Suppressor macrophage treated with lipopolysaccharide for 1 hour (primary cell): ENCODE data around the gene FBXO10.

Experiments used
- DNase-seq, 3 donors: peaks; one replicate each; pipeline ENCODE4 v3.0.0-alpha.2; 2020 to 2022

FBXO10 gene

DNA sequence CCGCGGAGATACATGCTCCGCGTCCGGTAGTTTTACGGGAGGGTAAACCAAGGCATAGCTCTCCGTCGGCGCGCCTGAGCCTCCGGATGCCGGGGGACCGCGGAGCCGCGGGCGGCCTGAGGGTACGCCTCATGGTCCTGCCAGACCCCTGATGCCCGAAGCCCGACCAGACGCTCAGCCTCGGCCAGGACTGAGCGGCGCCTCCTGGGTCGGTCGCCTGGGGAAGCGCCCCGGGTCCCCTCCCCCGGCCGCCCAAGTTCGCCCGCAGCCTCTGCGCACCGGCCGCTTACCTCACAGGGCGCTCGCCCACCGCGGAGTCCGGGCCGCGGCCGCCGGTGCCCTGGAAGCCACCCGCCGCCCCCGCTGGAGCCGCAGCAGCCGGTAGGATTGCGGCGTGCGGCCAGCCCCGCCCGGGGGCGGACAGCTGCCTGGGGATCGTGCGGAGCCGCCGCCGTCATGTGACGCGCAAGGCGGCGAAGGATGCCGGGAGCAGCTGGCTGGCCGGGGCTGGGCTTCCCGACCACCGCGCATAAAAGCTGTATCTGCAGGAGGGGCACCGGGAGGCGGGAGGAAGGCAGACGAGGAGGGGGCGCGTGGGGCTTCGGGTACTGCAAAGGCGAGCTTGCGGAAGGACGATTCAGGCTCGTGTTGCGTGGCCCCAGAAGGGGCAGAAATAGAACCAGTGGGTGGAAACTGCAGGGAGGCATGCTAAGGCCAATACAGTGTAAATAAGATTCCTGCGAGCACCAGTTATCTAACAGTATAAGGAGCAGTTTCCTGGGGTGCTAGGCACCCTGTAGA is at the start of gene FBXO10:
FBXO10 (minus strand) TSS at position 460 of the 801 bp plus-strand sequence. CDS start 34,612 bp downstream, outside the sequence.
- DNase-seq: peak; percentile 77 to 92 (median 84)

- DNase-seq: no peak
Measured at GRCh38 chr9:37625758-37626147, 49.6 kb upstream of the FBXO10 start.

DNA sequence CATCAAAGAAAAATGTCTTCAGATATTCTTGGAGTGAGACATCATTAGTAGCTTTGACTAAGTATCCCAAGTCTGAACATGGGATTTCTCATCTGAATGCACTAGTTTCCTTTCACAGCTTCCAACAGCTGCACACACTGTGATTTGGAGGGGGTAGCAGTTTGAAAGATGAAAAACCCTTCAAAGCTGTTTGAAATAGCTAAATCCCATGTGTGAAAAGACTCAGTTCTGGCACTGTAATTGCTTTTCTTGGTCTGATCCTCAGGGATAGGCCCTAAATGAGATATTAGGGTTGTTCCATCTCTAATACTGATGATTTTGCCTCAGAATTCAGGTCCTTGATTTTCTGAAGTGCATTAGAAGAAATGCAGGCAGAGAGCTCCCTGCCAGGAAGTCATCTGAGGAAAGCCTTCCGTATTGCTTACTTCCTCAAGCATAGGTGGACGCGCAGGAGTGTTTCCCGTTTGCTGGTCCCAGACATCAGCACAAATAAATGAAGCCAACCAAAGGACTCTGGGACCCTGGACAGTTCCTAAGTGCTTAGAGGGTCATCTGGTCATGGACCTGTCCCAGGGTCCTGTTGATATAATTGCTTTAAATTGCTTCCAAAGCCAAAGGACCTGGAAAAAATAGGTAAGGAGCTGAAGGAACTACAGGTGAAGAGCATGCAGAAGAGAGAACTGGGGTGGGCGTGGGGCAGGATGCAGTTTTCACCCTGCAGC is 49.0 kb upstream of the FBXO10 start:
- DNase-seq: no peak

GRCh38 chr9:37624073-37624472 is 47.9 kb upstream of the FBXO10 start:
- DNase-seq: no peak

GRCh38 chr9:37623267-37623666 is 47.1 kb upstream of the FBXO10 start:
- no peak for DNase-seq

- no peak for DNase-seq
Measured at GRCh38 chr9:37622462-37622861, 46.3 kb upstream of the FBXO10 start.

DNA sequence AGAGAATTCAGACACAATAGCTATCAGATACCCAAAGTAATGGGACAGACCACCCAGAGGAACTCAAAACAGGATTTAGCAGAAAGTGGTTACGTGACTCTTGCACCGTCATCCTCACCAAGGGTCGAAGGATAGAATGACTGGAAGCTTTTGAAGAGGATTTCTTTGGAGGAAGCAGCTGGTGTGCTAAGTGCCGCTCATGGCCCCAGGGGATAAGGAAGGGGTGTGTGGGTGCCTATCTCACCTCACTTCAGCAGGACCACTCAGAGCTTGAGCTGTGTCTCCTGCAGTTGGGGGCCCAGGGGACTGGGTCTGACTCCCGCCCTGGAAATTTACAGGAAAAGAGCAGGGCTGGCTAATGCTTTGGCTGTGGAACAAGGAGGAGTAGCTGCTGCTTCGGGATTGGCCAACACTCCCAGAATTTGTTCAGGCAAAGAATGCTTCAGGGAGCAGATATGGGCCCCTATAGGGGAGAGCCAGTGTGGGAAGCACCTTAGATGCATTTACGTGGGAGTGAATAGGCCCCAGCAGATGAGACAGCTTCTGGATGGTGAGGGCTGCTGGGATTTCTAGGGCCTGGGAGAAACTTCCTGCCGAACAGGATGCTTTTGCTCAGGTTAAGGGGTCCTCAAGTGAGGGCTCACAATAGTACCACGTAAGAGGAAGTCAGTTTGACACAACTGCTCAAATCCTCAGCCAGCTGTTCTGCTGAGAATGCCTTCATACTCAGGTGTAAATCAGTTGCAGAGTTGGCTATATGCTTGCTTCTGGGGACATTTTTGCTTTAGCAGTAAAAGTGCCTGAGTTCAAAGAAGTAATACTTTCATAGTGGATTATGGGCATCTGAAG is 45.3 kb upstream of the FBXO10 start:
- DNase-seq: no peak

DNA sequence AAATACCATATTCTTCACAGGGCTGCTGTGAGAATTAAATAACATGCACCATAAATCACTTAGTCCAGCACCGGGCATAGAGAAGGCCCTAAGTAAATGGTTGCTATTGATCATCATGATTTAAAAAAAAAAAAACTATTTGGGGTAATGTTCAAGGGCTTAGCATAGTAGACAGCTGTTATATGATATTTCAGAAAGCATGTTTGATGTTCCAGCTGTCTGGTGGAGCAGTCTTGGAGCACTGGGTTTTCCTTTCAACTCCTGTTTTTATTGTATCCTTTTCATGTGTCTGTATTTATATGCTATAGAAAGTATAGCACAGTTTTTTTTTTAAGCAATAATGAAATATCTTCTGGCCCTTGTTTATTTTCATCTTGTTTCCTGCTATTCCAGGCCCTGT is 44.2 kb upstream of the FBXO10 start:
- DNase-seq: no peak

- no peak for DNase-seq
Measured at GRCh38 chr9:37619806-37620205, 43.6 kb upstream of the FBXO10 start.

DNA sequence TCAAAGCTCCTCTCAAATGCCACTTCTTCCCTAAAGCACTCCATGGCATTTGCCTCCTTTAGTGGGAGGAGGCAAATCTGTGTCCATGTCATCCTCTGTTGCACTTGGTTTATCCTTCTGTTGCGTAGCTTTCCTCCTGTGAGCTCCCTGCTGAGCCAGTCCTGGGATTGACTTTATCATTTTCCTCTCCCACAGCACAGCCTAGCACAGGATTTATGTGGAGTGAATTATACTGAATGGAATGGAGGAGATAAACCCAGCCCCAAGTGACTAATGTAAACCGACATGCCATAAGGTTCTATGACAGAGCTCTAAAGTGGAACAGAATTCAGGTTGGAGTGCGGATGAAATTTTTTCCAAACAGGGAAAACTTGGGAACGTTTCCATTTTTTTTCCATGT is 42.6 kb upstream of the FBXO10 start:
- DNase-seq: no peak

DNA sequence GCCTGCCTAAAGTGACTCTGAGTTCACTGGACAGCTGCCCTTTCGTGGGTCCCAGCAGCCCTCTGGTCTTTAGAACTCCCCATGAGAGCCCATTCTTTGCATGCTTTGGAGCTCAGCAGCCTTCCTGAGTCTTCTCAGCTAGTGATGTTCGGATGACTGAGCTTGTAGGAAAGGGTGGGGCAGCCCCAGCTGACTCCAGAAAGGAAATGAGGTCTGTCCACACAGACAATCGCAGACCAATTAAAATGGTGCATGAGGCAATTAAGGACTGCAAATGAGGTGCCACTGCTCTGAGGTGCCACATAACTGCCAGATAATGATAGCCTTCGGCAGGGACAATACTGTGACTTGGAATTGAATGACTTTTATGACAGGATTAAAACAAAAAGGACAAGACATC is 41.7 kb upstream of the FBXO10 start:
- no peak for DNase-seq

- DNase-seq: no peak
Measured at GRCh38 chr9:37617161-37617560, 41.0 kb upstream of the FBXO10 start.

- DNase-seq: no peak
Measured at GRCh38 chr9:37611961-37612360, 35.8 kb upstream of the FBXO10 start.

DNA sequence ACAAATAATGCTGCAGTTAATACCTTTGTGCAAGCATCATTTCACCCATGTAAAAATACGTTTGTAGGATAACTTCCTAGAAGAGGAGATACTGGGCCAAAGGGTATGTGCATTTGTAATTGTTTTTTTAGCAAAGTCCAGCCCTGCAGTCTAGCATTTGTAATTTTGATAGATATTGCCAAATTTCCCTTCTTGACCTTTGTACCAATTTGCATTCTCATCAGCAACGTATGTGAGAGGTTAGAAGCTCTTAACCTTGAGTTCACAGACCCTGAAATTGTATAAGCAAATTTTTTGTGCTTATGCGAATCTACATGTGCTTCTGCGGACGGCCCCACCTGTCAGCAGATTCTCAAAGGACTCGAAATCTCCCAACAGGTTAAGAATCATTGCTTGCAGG is 34.8 kb upstream of the FBXO10 start:
- no peak for DNase-seq

- no peak for DNase-seq
Measured at GRCh38 chr9:37609735-37610397, 33.7 kb upstream of the FBXO10 start.

- no peak for DNase-seq
Measured at GRCh38 chr9:37608250-37608649, 32.1 kb upstream of the FBXO10 start.

DNA sequence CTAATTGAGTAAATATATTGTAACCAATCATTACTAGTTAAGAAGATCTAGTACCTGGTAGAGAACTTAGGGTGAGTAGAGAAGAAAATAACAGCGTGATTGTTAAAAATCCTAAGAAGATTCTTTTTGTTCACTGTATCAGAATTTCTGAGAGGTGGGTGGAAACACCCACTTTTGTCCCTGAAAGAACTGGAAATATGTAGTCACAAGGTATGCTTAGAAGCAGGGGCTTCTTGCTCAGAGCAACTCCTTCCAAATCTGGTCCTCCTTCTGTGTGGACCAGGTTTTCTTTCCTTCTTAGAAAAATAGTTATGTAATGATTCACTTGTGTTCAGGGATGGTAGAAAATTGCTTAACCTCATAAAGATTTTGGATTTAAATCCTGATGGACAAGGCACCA is 28.1 kb upstream of the FBXO10 start:
- DNase-seq: no peak

- peak in 1 of 3 donors; percentile 8 for DNase-seq
Measured at GRCh38 chr9:37602817-37603216, 26.6 kb upstream of the FBXO10 start.

DNA sequence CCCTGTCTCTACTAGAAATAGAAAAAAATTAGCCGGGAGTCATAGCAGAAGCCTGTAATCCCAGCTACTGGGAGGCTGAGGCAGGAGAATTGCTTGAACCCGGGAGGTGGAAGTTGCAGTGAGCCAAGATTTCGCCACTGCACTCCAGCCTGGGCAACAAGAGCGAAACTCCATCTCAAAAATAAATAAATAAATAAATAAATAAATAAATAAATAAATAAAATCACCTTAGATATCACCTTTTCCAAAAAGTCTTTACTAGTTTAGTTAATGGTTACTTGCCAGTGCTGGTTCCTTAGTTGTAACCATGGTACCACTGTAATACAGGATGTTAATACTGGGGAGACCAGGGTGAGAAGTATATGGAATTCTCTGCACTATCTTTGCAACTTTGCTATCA is 25.9 kb upstream of the FBXO10 start:
- peak in 1 of 3 donors; percentile 2 for DNase-seq

GRCh38 chr9:37596504-37596903 is 20.3 kb upstream of the FBXO10 start:
- no peak for DNase-seq

GRCh38 chr9:37593883-37594448 is 17.8 kb upstream of the FBXO10 start:
- DNase-seq: no peak
